Spleen (tissue), 11 donors: Measurements from ENCODE around the gene GNL3. TPM values are rescaled to one million over a fixed set of nuclear protein-coding genes. Genes with fewer than 3 reads are reported as not detected.

Experiments used
- DNase-seq: peaks from one replicate; pipeline ENCODE4 v3.0.0-alpha.2; 2020
- H3K27ac ChIP-seq, 8 donors: fragments of 200-600 bp; sonication (generic) in 7 of 8; 1 replicate in 4 of 8; 2 replicates in 4 of 8; pipeline versions ENCODE4 v1.5.0 to v1.8.0; 2016 to 2021; ENCODE audit warnings: inconsistent platforms in 4 of 8, mild to moderate bottlenecking in 4 of 8, moderate library complexity in 1 of 8
- H3K27me3 ChIP-seq, 7 donors: fragments of 200-600 bp; sonication (generic) in 6 of 7; replicated peaks in 1 of 7; 1 replicate in 4 of 7; 2 replicates in 3 of 7; pipeline versions ENCODE4 v1.5.0 to v1.8.0; 2016 to 2021; ENCODE audit warnings: inconsistent platforms in 3 of 7, mild to moderate bottlenecking in 1 of 7
- H3K36me3 ChIP-seq, 6 donors: fragments of 200-600 bp; sonication (generic) in 5 of 6; 1 replicate in 4 of 6; 2 replicates in 2 of 6; pipeline versions ENCODE4 v1.5.0 to v1.8.0; 2016 to 2021; ENCODE audit warnings: inconsistent platforms in 2 of 6
- H3K4me1 ChIP-seq, 6 donors: fragments of 200-600 bp; sonication (generic) in 5 of 6; 1 replicate in 3 of 6; 2 replicates in 3 of 6; pipeline versions ENCODE4 v1.5.0 to v1.8.0; 2016 to 2021; ENCODE audit warnings: inconsistent platforms in 3 of 6
- H3K4me3 ChIP-seq, 8 donors: fragments of 200-600 bp; sonication (generic) in 7 of 8; 1 replicate in 4 of 8; 2 replicates in 4 of 8; pipeline versions ENCODE4 v1.5.0 to v1.8.0; 2016 to 2021; ENCODE audit warnings: inconsistent platforms in 4 of 8, mild to moderate bottlenecking in 4 of 8, moderate library complexity in 2 of 8
- H3K9me3 ChIP-seq, 8 donors: fragments of 200-600 bp; sonication (generic) in 7 of 8; 1 replicate in 4 of 8; 2 replicates in 4 of 8; pipeline versions ENCODE4 v1.5.0 to v1.8.0; 2016 to 2021; ENCODE audit warnings: inconsistent platforms in 4 of 8
- CTCF ChIP-seq, 11 experiments: fragments of 200-600 bp in 7 of 11; fragments of 450-650 bp in 4 of 11; sonication (generic) in 4 of 11; IDR thresholded peaks in 8 of 11; conservative IDR thresholded peaks in 3 of 11; 1 replicate in 7 of 11; 2 replicates in 4 of 11; pipeline versions ENCODE4 v1.4.0 to v1.8.0; 2016 to 2021; ENCODE audit warnings: antibody characterized with exemption in 11 of 11, inconsistent platforms in 4 of 11, mild to moderate bottlenecking in 1 of 11
- POLR2A ChIP-seq, 3 donors: fragments of 450-650 bp; IDR thresholded peaks; one replicate each; pipeline ENCODE4 v1.5.1; 2017; ENCODE audit warnings: antibody characterized with exemption in 3 of 3, mild to moderate bottlenecking in 1 of 3
- POLR2AphosphoS5 ChIP-seq, 3 donors: sonication (generic); formaldehyde crosslinking; IDR thresholded peaks; one replicate each; pipeline ENCODE4 v1.5.1; 2017; ENCODE audit warnings: antibody characterized with exemption in 3 of 3
- WGBS, 5 donors: extraction: QIAGEN DNeasy Blood & Tissue Kit in 3 of 5; methylation state at CpG; one replicate each; pipeline versions ENCODE4 v1.1.5 to v1.1.7; 2013 to 2018; 5-methylcytosine and 5-hydroxymethylcytosine counted together
- intact Hi-C: fragments of 100-400 bp; cut with DNase I; formaldehyde crosslinking; loops from one replicate; pipeline ENCODE4 v1.15.0; 2023; ENCODE audit warnings: low total_unique reads
- polyA plus RNA-seq, 3 donors: library from polyadenylated mRNA; stranded (reverse); fragments of 200-250 nt; gene quantifications; one replicate each; pipeline ENCODE4 v1.2.1, GENCODE V29; 2013
- total RNA-seq, 7 donors: library from RNA; depleted of rRNA in 3 of 7; stranded (reverse); fragments of >200 nt in 3 of 7; fragmentation: NEBNext Ultra II Directional in 4 of 7; extraction: Animal tissue kit (Norgen Biotek cat#: 25700) in 4 of 7; gene quantifications; one replicate each; pipeline versions ENCODE4 v1.1.0 to v1.2.1, GENCODE V29; 2016 to 2021
- donor health status: healthy with polysubstance abuse.
- donor health status: DM: no; HTN: no; CAD: no; lungs with moderate emphysema.
- donor health status: DM: no; HTN: no; CAD: no.
- donor health status: Bipolar disorder and iron deficiency.
- donor health status: healthy.
- donor health status: DM: no; HTN: no; CAD: no.
- donor health status: DM: yes; HTN: yes; CAD: no.

GNL3 gene
- total and polyA plus RNA-seq, 10 donors = 49.8 to 87.8 (median 67.7) TPM

GRCh38 chr3:52719618-52720017, 33.8 kb downstream of the GNL3 start:
- intact Hi-C loops = no loop called here
- Histone ChIP-seq H3K4me3 (no peak overlapping the region), H3K27ac (peak overlapping the region in 2 of 8 donors; percentile 65 to 71), H3K9me3 (peaks cover 0 to 18% (median 10%) of the 10 kb centered on the region in 8 donors), H3K27me3 (no peaks in the 10 kb centered on the region), H3K36me3 (peaks cover 0 to 29% (median 3%) of the 10 kb centered on the region in 6 donors), H3K4me1 (peaks cover 0 to 31% (median 19%) of the 10 kb centered on the region in 6 donors)
- TF ChIP-seq CTCF (IDR thresholded peaks at IDR 0.05 in 8 of 11, conservative IDR thresholded peaks at IDR 0.05 in 3 of 11) = no peak
- TF ChIP-seq POLR2AphosphoS5 (IDR thresholded peaks at IDR 0.05) = no peak
- TF ChIP-seq POLR2A (IDR thresholded peaks at IDR 0.05) = no peak
- DNase-seq = no peak

- WGBS, 5 donors = 44 to 71% (median 51%) methylated on average over 6 of the region's 6 CpGs
- intact Hi-C loops = no loop called here
- no peak for DNase-seq
- Histone ChIP-seq H3K36me3 (peaks cover 0 to 29% (median 3%) of the 10 kb centered on the region in 6 donors), H3K27me3 (no peaks in the 10 kb centered on the region), H3K9me3 (peaks cover 0 to 18% (median 10%) of the 10 kb centered on the region in 8 donors), H3K4me3 (peak overlapping the region in 1 of 8 donors; percentile 17), H3K27ac (peak overlapping the region in 7 of 8 donors; percentile 35 to 80 (median 65)), H3K4me1 (peaks cover 0 to 31% (median 19%) of the 10 kb centered on the region in 6 donors)
- TF ChIP-seq CTCF (IDR thresholded peaks at IDR 0.05 in 8 of 11, conservative IDR thresholded peaks at IDR 0.05 in 3 of 11) = no peak
- TF ChIP-seq POLR2AphosphoS5 (IDR thresholded peaks at IDR 0.05) = no peak
- TF ChIP-seq POLR2A (IDR thresholded peaks at IDR 0.05) = no peak
Observed at GRCh38 chr3:52721002-52721729, 35.3 kb downstream of the GNL3 start.

- H3K27me3 ChIP-seq = no peaks in the 10 kb centered on the region
- H3K4me1 ChIP-seq = peaks cover 0 to 31% (median 19%) of the 10 kb centered on the region in 6 donors
- intact Hi-C loops = no loop called here
- WGBS, 5 donors = 78 to 100% (median 88%) methylated on average over 1 of the region's 1 CpG
- no peak for TF ChIP-seq POLR2AphosphoS5 (IDR thresholded peaks at IDR 0.05)
- no peak for TF ChIP-seq CTCF (IDR thresholded peaks at IDR 0.05 in 8 of 11, conservative IDR thresholded peaks at IDR 0.05 in 3 of 11)
- no peak for TF ChIP-seq POLR2A (IDR thresholded peaks at IDR 0.05)
- peaks cover 0 to 29% (median 3%) of the 10 kb centered on the region in 6 donors for H3K36me3 ChIP-seq
- peaks cover 0 to 18% (median 10%) of the 10 kb centered on the region in 8 donors for H3K9me3 ChIP-seq
- no peak overlapping the region for H3K4me3 ChIP-seq
- DNase-seq = no peak
- H3K27ac ChIP-seq = peak overlapping the region in 6 of 8 donors; percentile 35 to 80 (median 66)
Observed at GRCh38 chr3:52721730-52722008, 35.8 kb downstream of the GNL3 start.

- peaks cover 0 to 31% (median 3%) of the 10 kb centered on the region in 6 donors for H3K36me3 ChIP-seq
- no peak for DNase-seq
- no peaks in the 10 kb centered on the region for H3K27me3 ChIP-seq
- H3K4me1 ChIP-seq = peaks cover 0 to 31% (median 19%) of the 10 kb centered on the region in 6 donors
- H3K27ac ChIP-seq = no peak overlapping the region
- TF ChIP-seq CTCF (IDR thresholded peaks at IDR 0.05 in 8 of 11, conservative IDR thresholded peaks at IDR 0.05 in 3 of 11) (no peak), POLR2A (IDR thresholded peaks at IDR 0.05) (no peak), POLR2AphosphoS5 (IDR thresholded peaks at IDR 0.05) (no peak)
- intact Hi-C loops = no loop called here
- peaks cover 0 to 18% (median 10%) of the 10 kb centered on the region in 8 donors for H3K9me3 ChIP-seq
- no peak overlapping the region for H3K4me3 ChIP-seq
- WGBS, 5 donors = 90 to 98% (median 94%) methylated on average over 7 of the region's 7 CpGs
Observed at GRCh38 chr3:52722491-52722890, 36.7 kb downstream of the GNL3 start.
